22Rv1 (cell line): ENCODE measurements around the gene GNG3.

Experiments used
- CTCF ChIP-seq: fragments of 450-650 bp; IDR thresholded peaks from 2 replicates; pipeline ENCODE4 v1.5.1; 2017; ENCODE audit warnings: mild to moderate bottlenecking
- ZFX ChIP-seq: fragments of 450-650 bp; IDR thresholded peaks from 2 replicates; pipeline ENCODE4 v1.6.1; 2017; ENCODE audit warnings: antibody characterized with exemption, borderline replicate concordance

DNA sequence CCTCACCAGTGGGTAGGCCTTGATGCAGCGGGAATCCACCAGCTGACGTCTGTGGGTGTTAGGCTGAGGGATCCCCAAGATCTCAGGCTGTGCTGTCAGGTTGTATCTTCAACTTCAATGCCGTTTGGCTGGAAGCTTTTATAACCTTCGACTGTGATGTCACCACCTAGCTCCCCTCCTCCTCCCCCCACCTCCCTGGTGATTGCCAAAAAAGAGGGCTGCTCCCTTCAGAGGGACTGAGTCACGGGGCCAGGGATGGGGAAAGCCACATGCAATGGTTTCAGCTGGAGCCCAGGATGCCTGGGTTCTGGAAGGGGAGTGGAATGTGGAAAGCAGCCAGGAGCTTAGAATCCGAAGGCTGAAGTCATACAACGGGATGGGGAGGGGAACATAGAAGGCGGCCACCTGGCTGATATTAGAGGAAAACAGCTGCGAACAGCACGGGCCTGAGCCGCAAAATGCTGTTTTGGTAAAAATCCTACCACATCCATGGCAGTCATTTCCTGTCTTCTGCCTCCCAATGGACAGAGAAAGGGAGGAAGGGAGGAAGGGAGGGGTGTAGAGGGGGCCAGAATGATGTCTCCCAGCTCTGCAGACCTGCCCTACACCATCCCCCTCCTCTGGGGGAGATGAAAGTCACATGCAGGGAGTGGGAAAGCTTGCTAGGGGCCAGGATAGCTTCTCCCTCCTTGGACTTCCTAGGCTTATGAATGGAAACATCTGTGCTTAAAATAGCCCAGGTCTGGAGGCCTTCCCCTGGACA is 17.9 kb upstream of the GNG3 start, which contains the start of gene LRRN4CL:
- TF ChIP-seq CTCF (no peak), ZFX (no peak)
